Measurements from ENCODE around the gene IFT20.

GRCh38 chr17:28317966-28318758 is 17.1 kb downstream of the IFT20 start:
- TF ChIP-seq, protein P1, sequence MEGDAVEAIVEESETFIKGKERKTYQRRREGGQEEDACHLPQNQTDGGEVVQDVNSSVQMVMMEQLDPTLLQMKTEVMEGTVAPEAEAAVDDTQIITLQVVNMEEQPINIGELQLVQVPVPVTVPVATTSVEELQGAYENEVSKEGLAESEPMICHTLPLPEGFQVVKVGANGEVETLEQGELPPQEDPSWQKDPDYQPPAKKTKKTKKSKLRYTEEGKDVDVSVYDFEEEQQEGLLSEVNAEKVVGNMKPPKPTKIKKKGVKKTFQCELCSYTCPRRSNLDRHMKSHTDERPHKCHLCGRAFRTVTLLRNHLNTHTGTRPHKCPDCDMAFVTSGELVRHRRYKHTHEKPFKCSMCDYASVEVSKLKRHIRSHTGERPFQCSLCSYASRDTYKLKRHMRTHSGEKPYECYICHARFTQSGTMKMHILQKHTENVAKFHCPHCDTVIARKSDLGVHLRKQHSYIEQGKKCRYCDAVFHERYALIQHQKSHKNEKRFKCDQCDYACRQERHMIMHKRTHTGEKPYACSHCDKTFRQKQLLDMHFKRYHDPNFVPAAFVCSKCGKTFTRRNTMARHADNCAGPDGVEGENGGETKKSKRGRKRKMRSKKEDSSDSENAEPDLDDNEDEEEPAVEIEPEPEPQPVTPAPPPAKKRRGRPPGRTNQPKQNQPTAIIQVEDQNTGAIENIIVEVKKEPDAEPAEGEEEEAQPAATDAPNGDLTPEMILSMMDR (IDR thresholded peaks at IDR 0.05): no peak
- TF ChIP-seq POLR2A (IDR thresholded peaks at IDR 0.05): no peak
